Esophagus (tissue), 2 donors: ENCODE results near the gene ALKAL2. TPM values are rescaled to one million over a fixed set of nuclear protein-coding genes. Genes with fewer than 3 reads are reported as not detected.
A peak's percentile ranks its signal among the peaks of the same experiment; 100 is the strongest.

Source experiments
- H3K27ac ChIP-seq, 2 donors: one replicate each; pipeline ENCODE4 v1.5.1; 2013; ENCODE audit warnings: low read depth in 2 of 2, mild to moderate bottlenecking in 2 of 2, inconsistent platforms in 1 of 2, low read length in 1 of 2, moderate library complexity in 1 of 2
- H3K27me3 ChIP-seq, 2 donors: one replicate each; pipeline ENCODE4 v1.6.1; 2013; ENCODE audit warnings: low read length in 2 of 2, control low read depth in 1 of 2, mild to moderate bottlenecking in 1 of 2; ENCODE audit not compliant: insufficient read depth in 2 of 2, control insufficient read depth in 1 of 2
- H3K36me3 ChIP-seq, 2 donors: one replicate each; pipeline ENCODE4 v1.6.1; 2013; ENCODE audit warnings: low read length in 1 of 2; ENCODE audit not compliant: control insufficient read depth in 2 of 2, insufficient read depth in 2 of 2
- H3K4me1 ChIP-seq, 2 donors: one replicate each; pipeline ENCODE4 v1.6.1; 2013; ENCODE audit warnings: low read length in 1 of 2; ENCODE audit not compliant: control insufficient read depth in 2 of 2, insufficient read depth in 2 of 2
- H3K4me3 ChIP-seq, 2 donors: one replicate each; pipeline ENCODE4 v1.5.1; 2013; ENCODE audit warnings: low read length in 2 of 2, mild to moderate bottlenecking in 2 of 2, low read depth in 1 of 2, moderate library complexity in 1 of 2
- H3K9me3 ChIP-seq, 2 donors: one replicate each; pipeline ENCODE4 v1.6.1; 2013; ENCODE audit warnings: mild to moderate bottlenecking in 2 of 2, low read depth in 1 of 2, low read length in 1 of 2, moderate library complexity in 1 of 2; ENCODE audit not compliant: control insufficient read depth in 2 of 2, insufficient read depth in 1 of 2
- WGBS, 2 donors: extraction: QIAGEN DNeasy Blood & Tissue Kit; methylation state at CpG; one replicate each; pipeline ENCODE4 v1.1.7; 2013; 5-methylcytosine and 5-hydroxymethylcytosine counted together
- polyA plus RNA-seq, 2 donors: library from polyadenylated mRNA; stranded (reverse); fragments of 200-250 nt; gene quantifications; one replicate each; pipeline ENCODE4 v1.2.3, GENCODE V29; 2013
- donor health status: healthy with polysubstance abuse.
- donor health status: Bipolar disorder and iron deficiency.

ALKAL2 gene
- polyA plus RNA-seq, 2 donors, result 0.45 to 1.0 TPM

DNA sequence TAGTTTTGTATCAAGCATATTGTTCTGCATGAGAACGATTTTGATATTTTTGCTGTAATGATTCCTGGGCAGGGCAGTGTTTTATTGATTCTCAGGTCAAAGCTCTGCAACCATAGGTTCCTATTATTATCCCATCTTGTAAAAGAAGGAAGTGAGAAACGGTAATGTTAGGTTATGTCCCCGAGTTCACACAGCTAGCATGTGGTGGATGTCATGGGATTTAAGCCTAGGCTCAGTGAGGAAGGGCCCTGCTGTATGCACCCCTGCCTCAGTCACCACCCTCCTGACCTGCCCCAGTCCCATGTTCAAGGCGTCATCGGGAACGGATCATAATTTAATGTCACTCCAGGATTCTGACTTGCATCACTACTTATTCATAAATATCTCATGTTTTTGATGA, 12.4 kb downstream of the ALKAL2 start:
- no peak overlapping the region for H3K4me3 ChIP-seq
- H3K27me3 ChIP-seq, result no peaks in the 10 kb centered on the region
- H3K9me3 ChIP-seq, result no peaks in the 10 kb centered on the region
- H3K27ac ChIP-seq, result no peak overlapping the region
- H3K4me1 ChIP-seq, result no peaks in the 10 kb centered on the region
- H3K36me3 ChIP-seq, result peaks cover 7 to 23% of the 10 kb centered on the region in 2 donors
- WGBS, 2 donors, result 76 to 88% methylated on average over 6 of the region's 6 CpGs

DNA sequence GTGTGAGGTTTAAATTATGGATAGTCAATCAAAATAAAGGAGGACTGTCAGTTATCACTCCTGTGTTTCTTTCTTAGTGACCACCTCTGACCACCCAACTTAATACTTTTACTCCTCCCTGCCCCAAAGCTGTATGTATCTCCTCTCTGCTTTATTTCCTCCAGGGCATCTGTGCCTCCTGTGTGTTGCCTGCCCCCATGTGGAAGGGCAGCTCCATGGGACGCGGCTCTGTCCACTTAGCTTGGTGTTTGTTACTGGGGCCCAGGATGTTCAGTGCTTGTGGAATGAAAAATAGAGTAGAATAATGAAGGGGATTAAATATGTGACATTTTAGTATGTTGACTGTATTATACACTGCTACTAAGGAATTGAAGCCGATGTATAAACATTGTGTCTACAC, 13.4 kb downstream of the ALKAL2 start:
- no peaks in the 10 kb centered on the region for H3K4me1 ChIP-seq
- H3K9me3 ChIP-seq, result no peaks in the 10 kb centered on the region
- H3K27ac ChIP-seq, result no peak overlapping the region
- H3K36me3 ChIP-seq, result peaks cover 7 to 23% of the 10 kb centered on the region in 2 donors
- 98% methylated on average over 3 of the region's 3 CpGs for WGBS, 2 donors
- no peak overlapping the region for H3K4me3 ChIP-seq
- no peaks in the 10 kb centered on the region for H3K27me3 ChIP-seq

DNA sequence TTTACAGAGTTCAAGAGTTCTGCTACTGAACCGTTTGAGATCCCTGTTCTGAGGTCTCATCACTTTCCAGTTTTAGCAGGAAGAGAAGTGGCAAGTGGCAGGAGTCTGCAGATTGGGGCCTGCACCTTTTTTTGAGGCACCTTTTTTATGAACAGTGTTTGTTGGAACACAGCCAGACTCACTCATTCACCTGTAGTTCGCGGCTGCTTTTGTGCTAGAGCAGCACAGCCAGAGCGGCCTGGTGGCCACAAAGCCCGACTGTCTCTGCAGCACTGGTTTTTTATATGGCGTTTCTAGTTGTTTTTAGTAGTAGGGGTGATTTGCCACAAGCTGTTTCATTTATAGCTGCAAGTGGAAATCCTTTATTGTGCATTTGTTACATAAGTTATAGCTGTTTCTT, 14.6 kb downstream of the ALKAL2 start:
- H3K4me1 ChIP-seq, result no peaks in the 10 kb centered on the region
- H3K27ac ChIP-seq, result no peak overlapping the region
- H3K27me3 ChIP-seq, result no peaks in the 10 kb centered on the region
- 38 to 46% methylated on average over 6 of the region's 6 CpGs for whole genome bisulfite sequencing, 2 donors
- no peak overlapping the region for H3K4me3 ChIP-seq
- no peaks in the 10 kb centered on the region for H3K9me3 ChIP-seq
- H3K36me3 ChIP-seq, result peaks cover 4 to 21% of the 10 kb centered on the region in 2 donors

GRCh38 chr2:271917-272316, 16.0 kb downstream of the ALKAL2 start:
- H3K27ac ChIP-seq, result no peak overlapping the region
- H3K36me3 ChIP-seq, result peaks cover 0 to 13% of the 10 kb centered on the region in 2 donors
- no peak overlapping the region for H3K4me3 ChIP-seq
- H3K27me3 ChIP-seq, result no peaks in the 10 kb centered on the region
- H3K9me3 ChIP-seq, result no peaks in the 10 kb centered on the region
- 94 to 95% methylated on average over 12 of the region's 12 CpGs for WGBS, 2 donors
- no peaks in the 10 kb centered on the region for H3K4me1 ChIP-seq

- no peaks in the 10 kb centered on the region for H3K27me3 ChIP-seq
- peaks cover 0 to 9% of the 10 kb centered on the region in 2 donors for H3K36me3 ChIP-seq
- no peaks in the 10 kb centered on the region for H3K9me3 ChIP-seq
- 95 to 98% methylated on average over 4 of the region's 4 CpGs for WGBS, 2 donors
- H3K4me1 ChIP-seq, result no peaks in the 10 kb centered on the region
- no peak overlapping the region for H3K4me3 ChIP-seq
- H3K27ac ChIP-seq, result no peak overlapping the region
These were observed 17.0 kb downstream of the ALKAL2 start for GRCh38 chr2:270861-271260.

GRCh38 chr2:269356-270030, 18.4 kb downstream of the ALKAL2 start:
- H3K36me3 ChIP-seq, result peaks cover 0 to 9% of the 10 kb centered on the region in 2 donors
- H3K4me1 ChIP-seq, result no peaks in the 10 kb centered on the region
- no peaks in the 10 kb centered on the region for H3K27me3 ChIP-seq
- H3K27ac ChIP-seq, result no peak overlapping the region
- H3K4me3 ChIP-seq, result no peak overlapping the region
- WGBS, 2 donors, result 66 to 70% methylated on average over 4 of the region's 4 CpGs
- no peaks in the 10 kb centered on the region for H3K9me3 ChIP-seq

DNA sequence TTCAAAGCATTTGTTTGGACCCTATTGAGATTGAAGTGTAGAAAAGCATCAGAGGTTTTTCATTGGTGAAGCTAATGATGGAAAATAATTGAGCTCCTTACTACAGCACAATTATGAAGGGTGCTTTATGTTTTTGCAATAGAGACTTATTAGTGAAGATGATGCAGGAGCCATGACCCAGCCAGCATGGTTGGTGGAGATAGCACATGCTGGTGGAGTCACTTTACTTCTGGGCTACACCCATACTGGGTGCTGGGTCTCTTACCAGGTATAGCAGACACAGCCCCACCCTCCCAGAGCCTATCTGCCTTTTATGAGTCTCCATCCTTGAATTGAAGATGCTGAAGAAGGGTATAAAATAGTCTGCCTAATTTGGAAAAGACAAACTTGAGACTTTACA, 19.6 kb downstream of the ALKAL2 start:
- H3K27ac ChIP-seq, result no peak overlapping the region
- no peaks in the 10 kb centered on the region for H3K27me3 ChIP-seq
- H3K9me3 ChIP-seq, result no peaks in the 10 kb centered on the region
- no peak overlapping the region for H3K4me3 ChIP-seq
- H3K4me1 ChIP-seq, result no peaks in the 10 kb centered on the region
- peaks cover 0 to 8% of the 10 kb centered on the region in 2 donors for H3K36me3 ChIP-seq

GRCh38 chr2:264493-265468, 23.1 kb downstream of the ALKAL2 start, which contains the start of gene ACP1:
Gene ACP1, plus strand, starts transcription at chr2:264947. Its CDS starts 18 bp downstream, at chr2:264965.
- Histone ChIP-seq H3K9me3 (no peaks in the 10 kb centered on the region), H3K4me3 (peak within 1 kb of the TSS; percentile 94 to 97), H3K36me3 (no peaks in the 10 kb centered on the region), H3K27ac (peak within 1 kb of the TSS; percentile 93 to 96), H3K27me3 (no peaks in the 10 kb centered on the region), H3K4me1 (no peaks in the 10 kb centered on the region)
- 0 to 1% methylated on average over 62 to 72 of the region's 73 CpGs for WGBS, 2 donors

- Histone ChIP-seq H3K27me3 (no peaks in the 10 kb centered on the region), H3K9me3 (no peaks in the 10 kb centered on the region), H3K4me3 (peak within 1 kb of the TSS; percentile 94 to 97), H3K4me1 (no peaks in the 10 kb centered on the region), H3K27ac (peak within 1 kb of the TSS; percentile 93 to 96), H3K36me3 (no peaks in the 10 kb centered on the region)
- WGBS, 2 donors, result 0 to 1% methylated on average over 51 to 77 of the region's 77 CpGs
These were observed 24.0 kb downstream of the ALKAL2 start, which contains the start of gene SH3YL1 for GRCh38 chr2:263774-264492. Gene SH3YL1, minus strand, starts transcription at chr2:264032. Its CDS starts 48 bp downstream, at chr2:263984.
